ENCODE data around the gene CSF2. TPM values are rescaled to one million over a fixed set of nuclear protein-coding genes. Genes with fewer than 3 reads are reported as not detected.
"Not testable (repeated sequence)": the region's sequence is repeated elsewhere in the genome, so short reads cannot be mapped to it uniquely, and the experiment has no call there.

CSF2 gene
- polyA plus RNA-seq, 1 donor (not counting 4 experiments of a cell fraction or from before 2014, with no cell fraction given) = 7.2 TPM

DNA sequence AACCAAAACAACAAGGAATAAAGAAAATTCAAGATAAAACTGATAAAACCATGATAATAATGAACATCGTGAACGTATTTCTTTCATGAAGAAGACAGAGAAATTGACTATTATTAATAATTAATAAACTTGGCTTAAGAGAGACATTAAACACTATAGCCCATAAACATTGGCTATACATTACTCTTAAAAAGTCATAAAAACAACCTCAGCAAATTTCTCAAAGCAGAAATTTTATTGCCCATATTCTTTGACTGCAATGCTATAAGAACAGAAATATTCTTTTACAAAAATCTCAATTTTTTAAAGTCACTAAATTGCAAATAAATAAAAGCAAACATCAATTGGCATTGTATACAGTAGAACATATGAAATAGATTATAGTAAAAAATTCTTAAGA, 42.5 kb downstream of the CSF2 start:
- H3K27me3 ChIP-seq (ENCODE audit: control insufficient read depth, extremely low read depth, insufficient read depth, low read length) = no peaks in the 10 kb centered on the region
- H3K9me3 ChIP-seq (ENCODE audit: control insufficient read depth, low read depth, low read length) = no peaks in the 10 kb centered on the region
- H3K4me2 ChIP-seq (ENCODE audit: control insufficient read depth, extremely low read depth, insufficient read depth, low read depth, low read length) = no peak overlapping the region
- no peak overlapping the region for H3K27ac ChIP-seq (ENCODE audit: control insufficient read depth, insufficient read depth, low read length)
- no peak for TF ChIP-seq EZH2 (IDR thresholded peaks at IDR 0.05; ENCODE audit: low read length)
- TF ChIP-seq, protein P1, sequence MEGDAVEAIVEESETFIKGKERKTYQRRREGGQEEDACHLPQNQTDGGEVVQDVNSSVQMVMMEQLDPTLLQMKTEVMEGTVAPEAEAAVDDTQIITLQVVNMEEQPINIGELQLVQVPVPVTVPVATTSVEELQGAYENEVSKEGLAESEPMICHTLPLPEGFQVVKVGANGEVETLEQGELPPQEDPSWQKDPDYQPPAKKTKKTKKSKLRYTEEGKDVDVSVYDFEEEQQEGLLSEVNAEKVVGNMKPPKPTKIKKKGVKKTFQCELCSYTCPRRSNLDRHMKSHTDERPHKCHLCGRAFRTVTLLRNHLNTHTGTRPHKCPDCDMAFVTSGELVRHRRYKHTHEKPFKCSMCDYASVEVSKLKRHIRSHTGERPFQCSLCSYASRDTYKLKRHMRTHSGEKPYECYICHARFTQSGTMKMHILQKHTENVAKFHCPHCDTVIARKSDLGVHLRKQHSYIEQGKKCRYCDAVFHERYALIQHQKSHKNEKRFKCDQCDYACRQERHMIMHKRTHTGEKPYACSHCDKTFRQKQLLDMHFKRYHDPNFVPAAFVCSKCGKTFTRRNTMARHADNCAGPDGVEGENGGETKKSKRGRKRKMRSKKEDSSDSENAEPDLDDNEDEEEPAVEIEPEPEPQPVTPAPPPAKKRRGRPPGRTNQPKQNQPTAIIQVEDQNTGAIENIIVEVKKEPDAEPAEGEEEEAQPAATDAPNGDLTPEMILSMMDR (optimal IDR thresholded peaks at IDR 0.05 in 1 of 3, IDR thresholded peaks at IDR 0.05 in 1 of 3, conservative IDR thresholded peaks at IDR 0.05 in 1 of 3; ENCODE audit: extremely low read depth in 1 of 3, insufficient read depth in 2 of 3, low read length in 3 of 3) = no peak
- DNase-seq (ENCODE audit: low read depth, low spot score) (no peak), FAIRE-seq (no peak)
- no peaks in the 10 kb centered on the region for H3K79me2 ChIP-seq (ENCODE audit: control insufficient read depth, insufficient read depth, low read length)
- no peaks in the 10 kb centered on the region for H3K4me1 ChIP-seq (ENCODE audit: control insufficient read depth, extremely low read depth, insufficient read depth, low read length)
- no peak overlapping the region for H3K4me3 ChIP-seq (ENCODE audit: control insufficient read depth in 2 of 3, extremely low read depth in 1 of 3, insufficient read depth in 2 of 3, low read depth in 1 of 3, low read length in 3 of 3)
- no peak overlapping the region for H2AFZ ChIP-seq (ENCODE audit: control insufficient read depth, low read length)
- no peaks in the 10 kb centered on the region for H3K36me3 ChIP-seq (ENCODE audit: control insufficient read depth in 2 of 2, extremely low read depth in 1 of 2, insufficient read depth in 2 of 2, low read length in 2 of 2)
- no peaks in the 10 kb centered on the region for H3K9me1 ChIP-seq (ENCODE audit: control insufficient read depth, extremely low read depth, insufficient read depth, low read length)
- no peak overlapping the region for H3K9ac ChIP-seq (ENCODE audit: control insufficient read depth, extremely low read depth, insufficient read depth, low read length)
- dilution Hi-C loops (cut with MboI; ENCODE audit: extremely low pct_ligation_motif_present, low sequenced_read_pairs) = no loop called here
- H4K20me1 ChIP-seq (ENCODE audit: control insufficient read depth, extremely low read depth, insufficient read depth, low read length) = no peaks in the 10 kb centered on the region

DNA sequence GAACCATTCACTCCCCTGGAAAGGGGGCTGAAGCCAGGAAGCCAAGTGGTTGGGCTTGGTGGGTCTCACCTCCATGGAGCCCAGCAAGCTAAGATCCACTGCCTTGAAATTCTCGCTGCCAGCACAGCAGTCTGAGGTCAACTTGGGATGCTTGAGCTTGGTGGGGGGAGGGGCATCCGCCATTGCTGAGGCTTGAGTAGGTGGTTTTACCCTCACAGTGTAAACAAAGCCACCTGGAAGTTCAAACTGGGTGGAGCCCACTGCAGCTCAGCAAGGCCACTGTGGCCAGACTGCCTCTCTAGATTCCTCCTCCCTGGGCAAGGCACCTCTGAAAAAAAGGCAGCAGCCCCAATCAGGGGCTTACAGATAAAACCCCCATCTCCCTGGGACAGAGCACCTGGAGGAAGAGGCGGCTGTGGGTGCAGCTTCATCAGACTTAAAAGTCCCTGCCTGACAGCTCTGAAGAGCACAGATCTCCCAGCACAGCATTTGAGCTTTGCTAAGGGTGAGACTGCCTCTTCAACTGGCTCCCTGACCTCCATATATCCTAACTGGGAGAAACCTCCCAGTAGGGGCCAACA, 43.4 kb downstream of the CSF2 start:
- H3K9me1 ChIP-seq (ENCODE audit: control insufficient read depth, extremely low read depth, insufficient read depth, low read length); H3K4me3 ChIP-seq (ENCODE audit: control insufficient read depth in 2 of 3, extremely low read depth in 1 of 3, insufficient read depth in 2 of 3, low read depth in 1 of 3, low read length in 3 of 3); H4K20me1 ChIP-seq (ENCODE audit: control insufficient read depth, extremely low read depth, insufficient read depth, low read length); H3K27ac ChIP-seq (ENCODE audit: control insufficient read depth, insufficient read depth, low read length); H3K36me3 ChIP-seq (ENCODE audit: control insufficient read depth in 2 of 2, extremely low read depth in 1 of 2, insufficient read depth in 2 of 2, low read length in 2 of 2); H2AFZ ChIP-seq (ENCODE audit: control insufficient read depth, low read length); H3K9ac ChIP-seq (ENCODE audit: control insufficient read depth, extremely low read depth, insufficient read depth, low read length); H3K27me3 ChIP-seq (ENCODE audit: control insufficient read depth, extremely low read depth, insufficient read depth, low read length); DNase-seq (ENCODE audit: low read depth, low spot score); FAIRE-seq; H3K9me3 ChIP-seq (ENCODE audit: control insufficient read depth, low read depth, low read length); H3K4me2 ChIP-seq (ENCODE audit: control insufficient read depth, extremely low read depth, insufficient read depth, low read depth, low read length); H3K79me2 ChIP-seq (ENCODE audit: control insufficient read depth, insufficient read depth, low read length); H3K4me1 ChIP-seq (ENCODE audit: control insufficient read depth, extremely low read depth, insufficient read depth, low read length); dilution Hi-C loops (cut with MboI; ENCODE audit: extremely low pct_ligation_motif_present, low sequenced_read_pairs): not testable (repeated sequence)

DNA sequence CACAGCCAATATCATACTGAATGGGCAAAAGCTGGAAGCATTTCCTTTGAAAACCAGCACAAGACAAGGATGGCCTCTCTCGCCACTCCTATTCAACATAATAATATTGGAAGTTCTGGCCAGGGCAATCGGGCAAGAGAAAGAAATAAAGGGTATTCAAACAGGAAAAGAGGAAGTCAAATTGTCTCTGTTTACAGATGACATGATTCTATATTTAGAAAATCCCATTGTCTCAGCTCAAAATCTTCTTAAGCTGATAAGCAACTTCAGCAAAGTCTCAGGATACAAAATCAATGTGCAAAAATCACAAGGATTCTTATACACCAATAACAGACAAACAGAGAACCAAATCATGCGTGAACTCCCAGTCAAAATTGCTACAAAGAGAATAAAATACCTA, 47.1 kb downstream of the CSF2 start:
- H3K79me2 ChIP-seq (ENCODE audit: control insufficient read depth, insufficient read depth, low read length); DNase-seq (ENCODE audit: low read depth, low spot score): not testable (repeated sequence)

DNA sequence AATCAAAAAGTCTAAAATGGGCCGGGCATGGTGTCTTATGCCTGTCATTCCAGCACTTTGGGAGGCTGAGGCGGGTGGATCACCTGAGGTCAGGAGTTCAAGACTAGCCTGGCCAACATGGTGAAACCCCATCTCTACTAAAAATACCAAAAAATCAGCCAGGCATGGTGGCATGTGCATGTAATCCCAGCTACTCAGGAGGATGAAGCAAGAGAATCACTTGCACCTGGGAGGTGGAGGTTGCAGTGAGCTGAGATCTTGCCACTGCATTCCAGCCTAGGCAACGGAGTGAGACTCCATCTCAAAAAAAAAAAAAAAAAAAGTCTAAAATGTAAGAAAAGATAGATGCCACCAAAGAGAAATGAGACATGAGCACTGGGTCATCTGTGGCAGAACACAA, 49.4 kb downstream of the CSF2 start:
- H3K36me3 ChIP-seq (ENCODE audit: control insufficient read depth in 2 of 2, extremely low read depth in 1 of 2, insufficient read depth in 2 of 2, low read length in 2 of 2); H3K9me1 ChIP-seq (ENCODE audit: control insufficient read depth, extremely low read depth, insufficient read depth, low read length); dilution Hi-C loops (cut with MboI; ENCODE audit: extremely low pct_ligation_motif_present, low sequenced_read_pairs); H3K9me3 ChIP-seq (ENCODE audit: control insufficient read depth, low read depth, low read length); H3K9ac ChIP-seq (ENCODE audit: control insufficient read depth, extremely low read depth, insufficient read depth, low read length); FAIRE-seq; H2AFZ ChIP-seq (ENCODE audit: control insufficient read depth, low read length); H3K4me1 ChIP-seq (ENCODE audit: control insufficient read depth, extremely low read depth, insufficient read depth, low read length); H4K20me1 ChIP-seq (ENCODE audit: control insufficient read depth, extremely low read depth, insufficient read depth, low read length); H3K27ac ChIP-seq (ENCODE audit: control insufficient read depth, insufficient read depth, low read length); H3K4me2 ChIP-seq (ENCODE audit: control insufficient read depth, extremely low read depth, insufficient read depth, low read depth, low read length); H3K79me2 ChIP-seq (ENCODE audit: control insufficient read depth, insufficient read depth, low read length); DNase-seq (ENCODE audit: low read depth, low spot score); H3K27me3 ChIP-seq (ENCODE audit: control insufficient read depth, extremely low read depth, insufficient read depth, low read length); H3K4me3 ChIP-seq (ENCODE audit: control insufficient read depth in 2 of 3, extremely low read depth in 1 of 3, insufficient read depth in 2 of 3, low read depth in 1 of 3, low read length in 3 of 3): not testable (repeated sequence)

More for the DNA sequence above, 47.1 kb downstream of the CSF2 start:
- H3K9me1 ChIP-seq (ENCODE audit: control insufficient read depth, extremely low read depth, insufficient read depth, low read length); H3K27ac ChIP-seq (ENCODE audit: control insufficient read depth, insufficient read depth, low read length); dilution Hi-C loops (cut with MboI; ENCODE audit: extremely low pct_ligation_motif_present, low sequenced_read_pairs); FAIRE-seq; H3K9ac ChIP-seq (ENCODE audit: control insufficient read depth, extremely low read depth, insufficient read depth, low read length); H3K36me3 ChIP-seq (ENCODE audit: control insufficient read depth in 2 of 2, extremely low read depth in 1 of 2, insufficient read depth in 2 of 2, low read length in 2 of 2); H3K4me3 ChIP-seq (ENCODE audit: control insufficient read depth in 2 of 3, extremely low read depth in 1 of 3, insufficient read depth in 2 of 3, low read depth in 1 of 3, low read length in 3 of 3); H3K4me2 ChIP-seq (ENCODE audit: control insufficient read depth, extremely low read depth, insufficient read depth, low read depth, low read length); H3K4me1 ChIP-seq (ENCODE audit: control insufficient read depth, extremely low read depth, insufficient read depth, low read length); H2AFZ ChIP-seq (ENCODE audit: control insufficient read depth, low read length); H4K20me1 ChIP-seq (ENCODE audit: control insufficient read depth, extremely low read depth, insufficient read depth, low read length); H3K9me3 ChIP-seq (ENCODE audit: control insufficient read depth, low read depth, low read length); H3K27me3 ChIP-seq (ENCODE audit: control insufficient read depth, extremely low read depth, insufficient read depth, low read length): not testable (repeated sequence)

All from keratinocyte (primary cell).